ENCODE results near the gene GNMT. TPM values are rescaled to one million over a fixed set of nuclear protein-coding genes. Genes with fewer than 3 reads are reported as not detected.

Gene GNMT
- 0.42 TPM for polyA plus RNA-seq (2012; ENCODE audit: missing spikeins)

- no peak for TF ChIP-seq POLR2AphosphoS5 (IDR thresholded peaks at IDR 0.05; ENCODE audit: low read depth, low read length)
- TF ChIP-seq POLR2A (IDR thresholded peaks at IDR 0.05; ENCODE audit: low read depth, low read length): no peak
- no peak for TF ChIP-seq TAF1 (IDR thresholded peaks at IDR 0.05; ENCODE audit: borderline replicate concordance, low read depth, low read length)
- FAIRE-seq: no peak
- peak; percentile 54 for DNase-seq (ENCODE audit: insufficient read length)
These were observed at the start of gene GNMT for GRCh38 chr6:42960243-42961019. Gene GNMT, plus strand, starts transcription at chr6:42960754. Its CDS starts 14 bp downstream, at chr6:42960768.

GRCh38 chr6:42911171-42912021, 49.2 kb upstream of the GNMT start:
- DNase-seq (ENCODE audit: insufficient read length) (no peak), FAIRE-seq (no peak)
- no peak for TF ChIP-seq POLR2AphosphoS5 (IDR thresholded peaks at IDR 0.05; ENCODE audit: low read depth, low read length)
- no peak for TF ChIP-seq TAF1 (IDR thresholded peaks at IDR 0.05; ENCODE audit: borderline replicate concordance, low read depth, low read length)
- no peak for TF ChIP-seq POLR2A (IDR thresholded peaks at IDR 0.05; ENCODE audit: low read depth, low read length)

GRCh38 chr6:42914546-42914945, 46.0 kb upstream of the GNMT start:
- TF ChIP-seq POLR2A (IDR thresholded peaks at IDR 0.05; ENCODE audit: low read depth, low read length) (no peak), TAF1 (IDR thresholded peaks at IDR 0.05; ENCODE audit: borderline replicate concordance, low read depth, low read length) (no peak), POLR2AphosphoS5 (IDR thresholded peaks at IDR 0.05; ENCODE audit: low read depth, low read length) (no peak)
- no peak for DNase-seq (ENCODE audit: insufficient read length)
- FAIRE-seq: no peak

- no peak for TF ChIP-seq POLR2A (IDR thresholded peaks at IDR 0.05; ENCODE audit: low read depth, low read length)
- no peak for TF ChIP-seq TAF1 (IDR thresholded peaks at IDR 0.05; ENCODE audit: borderline replicate concordance, low read depth, low read length)
- no peak for TF ChIP-seq POLR2AphosphoS5 (IDR thresholded peaks at IDR 0.05; ENCODE audit: low read depth, low read length)
- FAIRE-seq (no peak), DNase-seq (ENCODE audit: insufficient read length) (no peak)
These were observed 44.8 kb upstream of the GNMT start, which contains the start of gene PTCRA for GRCh38 chr6:42915732-42916131. Gene PTCRA, plus strand, starts transcription at chr6:42916053. Its CDS starts 17 bp downstream, at chr6:42916070.

GRCh38 chr6:42916288-42916687, 44.3 kb upstream of the GNMT start:
- no peak for DNase-seq (ENCODE audit: insufficient read length)
- no peak for FAIRE-seq
- TF ChIP-seq POLR2A (IDR thresholded peaks at IDR 0.05; ENCODE audit: low read depth, low read length): no peak

- no peak for FAIRE-seq
- no peak for DNase-seq (ENCODE audit: insufficient read length)
- TF ChIP-seq TAF1 (IDR thresholded peaks at IDR 0.05; ENCODE audit: borderline replicate concordance, low read depth, low read length) (no peak), POLR2AphosphoS5 (IDR thresholded peaks at IDR 0.05; ENCODE audit: low read depth, low read length) (no peak), POLR2A (IDR thresholded peaks at IDR 0.05; ENCODE audit: low read depth, low read length) (no peak)
These were observed 38.8 kb upstream of the GNMT start for GRCh38 chr6:42921801-42922200.

- FAIRE-seq (no peak), DNase-seq (ENCODE audit: insufficient read length) (no peak)
- TF ChIP-seq TAF1 (IDR thresholded peaks at IDR 0.05; ENCODE audit: borderline replicate concordance, low read depth, low read length): no peak
- no peak for TF ChIP-seq POLR2AphosphoS5 (IDR thresholded peaks at IDR 0.05; ENCODE audit: low read depth, low read length)
- no peak for TF ChIP-seq POLR2A (IDR thresholded peaks at IDR 0.05; ENCODE audit: low read depth, low read length)
These were observed 36.9 kb upstream of the GNMT start for GRCh38 chr6:42923666-42924065.

- DNase-seq (ENCODE audit: insufficient read length): no peak
- TF ChIP-seq POLR2A (IDR thresholded peaks at IDR 0.05; ENCODE audit: low read depth, low read length) (no peak), TAF1 (IDR thresholded peaks at IDR 0.05; ENCODE audit: borderline replicate concordance, low read depth, low read length) (no peak), POLR2AphosphoS5 (IDR thresholded peaks at IDR 0.05; ENCODE audit: low read depth, low read length) (no peak)
- FAIRE-seq: no peak
These were observed 35.2 kb upstream of the GNMT start for GRCh38 chr6:42925248-42925857.

GRCh38 chr6:42928986-42929820, 31.4 kb upstream of the GNMT start, which contains the start of gene CNPY3:
Gene CNPY3, plus strand, starts transcription at chr6:42929480. Its CDS starts 91 bp downstream, at chr6:42929571.
- FAIRE-seq: peak; percentile 97
- DNase-seq (ENCODE audit: insufficient read length): peak; percentile 78
- TF ChIP-seq POLR2AphosphoS5 (IDR thresholded peaks at IDR 0.05; ENCODE audit: low read depth, low read length) (peak; percentile 69), TAF1 (IDR thresholded peaks at IDR 0.05; ENCODE audit: borderline replicate concordance, low read depth, low read length) (peak; percentile 34; the same call in 1 of the 2 replicates), POLR2A (IDR thresholded peaks at IDR 0.05; ENCODE audit: low read depth, low read length) (peak; percentile 69)

GRCh38 chr6:42929821-42930360, 30.7 kb upstream of the GNMT start:
- TF ChIP-seq POLR2AphosphoS5 (IDR thresholded peaks at IDR 0.05; ENCODE audit: low read depth, low read length) (peak; percentile 83), TAF1 (IDR thresholded peaks at IDR 0.05; ENCODE audit: borderline replicate concordance, low read depth, low read length) (peak; percentile 56; the same call in 1 of the 2 replicates), POLR2A (IDR thresholded peaks at IDR 0.05; ENCODE audit: low read depth, low read length) (peak; percentile 79; the same call in 1 of the 2 replicates)
- FAIRE-seq (peak; percentile 89), DNase-seq (ENCODE audit: insufficient read length) (peak; percentile 60)

Measured in GM12892 (cell line).